HG03378 (cell line): ENCODE data around the gene FSIP2.
A peak's percentile ranks its signal among the peaks of the same experiment; 100 is the strongest.

ENCODE experiments used
- ATAC-seq: cut with Tn5 transposase; IDR thresholded peaks from one replicate; pipeline ENCODE4 v1.9.1; 2021; ENCODE audit warnings: mild to moderate bottlenecking, moderate library complexity; ENCODE audit not compliant: unreplicated experiment

Gene FSIP2

GRCh38 chr2:185738679-185739472, at the start of gene FSIP2:
FSIP2 (plus strand) TSS chr2:185738804; CDS start chr2:185738895, 91 bp downstream.
- peak; percentile 74 for ATAC-seq

GRCh38 chr2:185689906-185690539, 48.6 kb upstream of the FSIP2 start:
- no peak for ATAC-seq

- ATAC-seq = no peak
These were observed 42.8 kb upstream of the FSIP2 start for GRCh38 chr2:185695711-185696235.

- ATAC-seq = no peak
These were observed 37.7 kb upstream of the FSIP2 start for GRCh38 chr2:185700883-185701282.

- ATAC-seq = no peak
These were observed 3.9 kb upstream of the FSIP2 start for GRCh38 chr2:185734658-185735057.

- no peak for ATAC-seq
These were observed 2.4 kb upstream of the FSIP2 start for GRCh38 chr2:185736210-185736609.

- no peak for ATAC-seq
These were observed 7.6 kb downstream of the FSIP2 start for GRCh38 chr2:185745864-185746859.

GRCh38 chr2:185757356-185757755, 18.8 kb downstream of the FSIP2 start:
- no peak for ATAC-seq

GRCh38 chr2:185771396-185771795, 32.8 kb downstream of the FSIP2 start:
- no peak for ATAC-seq

- ATAC-seq = no peak
These were observed 42.3 kb downstream of the FSIP2 start for GRCh38 chr2:185780890-185781289.

GRCh38 chr2:185782223-185782769, 43.7 kb downstream of the FSIP2 start:
- ATAC-seq = no peak

- no peak for ATAC-seq
These were observed 46.6 kb downstream of the FSIP2 start for GRCh38 chr2:185785156-185785555.

- ATAC-seq = peak; percentile 61
These were observed 47.4 kb downstream of the FSIP2 start for GRCh38 chr2:185785851-185786473.

GRCh38 chr2:185787227-185788145, 48.9 kb downstream of the FSIP2 start:
- no peak for ATAC-seq

- no peak for ATAC-seq
These were observed 51.8 kb downstream of the FSIP2 start for GRCh38 chr2:185790361-185790760.

- ATAC-seq = no peak
These were observed 55.1 kb downstream of the FSIP2 start for GRCh38 chr2:185793532-185794345.

- ATAC-seq = no peak
These were observed 58.2 kb downstream of the FSIP2 start for GRCh38 chr2:185796758-185797157.

GRCh38 chr2:185802926-185803325, 64.3 kb downstream of the FSIP2 start:
- ATAC-seq = no peak
